Measurements from ENCODE around the gene PFN3.
A peak's percentile ranks its signal among the peaks of the same experiment; 100 is the strongest.

PFN3 gene

GRCh38 chr5:177399997-177400868 lies at the start of gene PFN3:
TSS of gene PFN3 (minus strand) at chr5:177400661. CDS start at chr5:177400576, 85 bp downstream.
- DNase-seq (ENCODE audit: low spot score), result no peak

GRCh38 chr5:177449140-177450061 lies 48.9 kb upstream of the PFN3 start:
- no peak for DNase-seq (ENCODE audit: low spot score)

GRCh38 chr5:177448244-177448950 lies 47.9 kb upstream of the PFN3 start:
- DNase-seq (ENCODE audit: low spot score), result no peak

- DNase-seq (ENCODE audit: low spot score), result peak; percentile 92
Observed at GRCh38 chr5:177447611-177448243, 47.3 kb upstream of the PFN3 start.

- peak; percentile 78 for DNase-seq (ENCODE audit: low spot score)
Observed at GRCh38 chr5:177447066-177447610, 46.7 kb upstream of the PFN3 start.

GRCh38 chr5:177446200-177447065 lies 46.0 kb upstream of the PFN3 start, which contains the start of gene PRR7:
TSS of gene PRR7 (plus strand) at chr5:177446814. CDS start at chr5:177455068, 8,254 bp downstream.
- DNase-seq (ENCODE audit: low spot score), result peak; percentile 80

GRCh38 chr5:177445917-177446199 lies 45.4 kb upstream of the PFN3 start:
- DNase-seq (ENCODE audit: low spot score), result no peak

GRCh38 chr5:177445052-177445916 lies 44.8 kb upstream of the PFN3 start:
- DNase-seq (ENCODE audit: low spot score), result no peak

- no peak for DNase-seq (ENCODE audit: low spot score)
Observed at GRCh38 chr5:177444106-177445051, 43.9 kb upstream of the PFN3 start.

GRCh38 chr5:177443144-177443983 lies 42.9 kb upstream of the PFN3 start:
- no peak for DNase-seq (ENCODE audit: low spot score)

GRCh38 chr5:177442066-177442826 lies 41.8 kb upstream of the PFN3 start:
- no peak for DNase-seq (ENCODE audit: low spot score)

GRCh38 chr5:177440990-177441780 lies 40.7 kb upstream of the PFN3 start:
- DNase-seq (ENCODE audit: low spot score), result no peak

GRCh38 chr5:177440211-177440989 lies 39.9 kb upstream of the PFN3 start:
- no peak for DNase-seq (ENCODE audit: low spot score)

- no peak for DNase-seq (ENCODE audit: low spot score)
Observed at GRCh38 chr5:177439518-177440053, 39.1 kb upstream of the PFN3 start.

- DNase-seq (ENCODE audit: low spot score), result no peak
Observed at GRCh38 chr5:177438468-177438867, 38.0 kb upstream of the PFN3 start.
